KOPT-K1 (cell line): ENCODE measurements around the gene LYPD5.
"Not testable (repeated sequence)": the region's sequence is repeated elsewhere in the genome, so short reads cannot be mapped to it uniquely, and the experiment has no call there.

ENCODE experiments used
- H3K27ac ChIP-seq: fragments of 200-600 bp; sonication (generic); 2 replicates; pipeline ENCODE4 v1.5.1; 2016; ENCODE audit warnings: antibody characterized with exemption, mild to moderate bottlenecking, low read depth, low read length; ENCODE audit not compliant: poor library complexity, severe bottlenecking
- H3K36me3 ChIP-seq: fragments of 200-600 bp; sonication (generic); 2 replicates; pipeline ENCODE4 v1.5.1; 2017; ENCODE audit warnings: antibody characterized with exemption, mild to moderate bottlenecking, low read length, moderate library complexity; ENCODE audit not compliant: insufficient read depth
- H3K9me3 ChIP-seq: fragments of 200-600 bp; sonication (generic); 2 replicates; pipeline ENCODE4 v1.5.1; 2017; ENCODE audit warnings: antibody characterized with exemption, low read length, mild to moderate bottlenecking; ENCODE audit not compliant: insufficient read depth, poor library complexity, severe bottlenecking

LYPD5 gene

GRCh38 chr19:43802216-43802951 lies at the start of gene LYPD5:
LYPD5 (minus strand) TSS chr19:43802447; CDS start chr19:43802380, 67 bp downstream.
- H3K9me3 ChIP-seq: no peaks in the 10 kb centered on the region
- no peaks in the 10 kb centered on the region for H3K36me3 ChIP-seq
- H3K27ac ChIP-seq: no peak within 1 kb of the TSS

- no peak overlapping the region for H3K27ac ChIP-seq
- peaks cover 82% of the 10 kb centered on the region for H3K9me3 ChIP-seq
Observed at GRCh38 chr19:43848821-43849220, 46.6 kb upstream of the LYPD5 start.

DNA sequence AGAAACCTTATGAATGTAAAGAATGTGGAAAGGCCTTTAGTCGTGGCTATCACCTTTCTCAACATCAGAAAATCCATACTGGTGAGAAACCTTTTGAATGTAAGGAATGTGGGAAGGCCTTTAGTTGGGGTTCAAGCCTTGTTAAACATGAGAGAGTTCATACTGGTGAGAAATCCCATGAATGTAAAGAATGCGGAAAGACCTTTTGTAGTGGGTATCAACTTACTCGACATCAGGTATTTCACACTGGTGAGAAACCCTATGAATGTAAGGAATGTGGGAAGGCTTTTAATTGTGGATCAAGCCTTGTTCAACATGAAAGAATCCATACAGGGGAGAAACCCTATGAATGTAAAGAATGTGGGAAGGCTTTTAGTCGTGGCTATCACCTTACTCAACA lies 45.6 kb upstream of the LYPD5 start:
- Histone ChIP-seq H3K9me3 (peaks cover 89% of the 10 kb centered on the region), H3K27ac (no peak overlapping the region), H3K36me3 (peaks cover 30% of the 10 kb centered on the region)

More at GRCh38 chr19:43848821-43849220, 46.6 kb upstream of the LYPD5 start:
- H3K36me3 ChIP-seq: peaks cover 22% of the 10 kb centered on the region

DNA sequence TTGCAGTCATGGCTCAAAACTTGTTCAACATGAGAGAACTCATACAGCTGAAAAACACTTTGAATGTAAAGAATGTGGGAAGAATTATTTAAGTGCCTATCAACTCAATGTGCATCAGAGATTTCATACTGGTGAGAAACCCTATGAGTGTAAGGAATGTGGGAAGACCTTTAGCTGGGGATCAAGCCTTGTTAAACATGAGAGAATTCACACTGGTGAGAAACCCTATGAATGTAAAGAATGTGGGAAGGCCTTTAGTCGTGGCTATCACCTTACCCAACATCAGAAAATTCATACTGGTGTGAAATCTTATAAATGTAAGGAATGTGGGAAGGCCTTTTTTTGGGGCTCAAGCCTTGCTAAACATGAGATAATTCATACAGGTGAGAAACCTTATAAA lies 45.0 kb upstream of the LYPD5 start:
- no peak overlapping the region for H3K27ac ChIP-seq
- H3K36me3 ChIP-seq: peaks cover 36% of the 10 kb centered on the region
- H3K9me3 ChIP-seq: peaks cover 89% of the 10 kb centered on the region

DNA sequence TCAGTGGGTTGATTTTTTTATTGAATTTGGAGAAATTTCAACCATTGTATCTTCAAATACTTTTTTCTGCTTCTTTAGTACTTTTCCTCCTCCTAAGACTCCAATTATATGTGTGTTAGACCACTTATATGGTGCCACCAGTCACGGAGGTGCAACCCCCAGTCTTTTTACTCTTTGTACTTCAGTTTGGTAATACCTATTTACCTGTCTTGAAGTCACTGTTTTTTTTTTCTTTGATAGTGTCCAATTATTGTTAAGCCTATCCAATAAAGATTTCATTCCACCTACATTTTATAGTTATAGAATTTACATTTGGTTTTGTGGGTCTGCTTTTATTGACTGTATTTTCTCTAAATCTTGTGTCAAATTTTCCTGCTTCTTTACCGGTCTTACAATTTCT lies 39.8 kb upstream of the LYPD5 start:
- Histone ChIP-seq H3K36me3 (peaks cover 65% of the 10 kb centered on the region), H3K9me3 (peaks cover 87% of the 10 kb centered on the region), H3K27ac (no peak overlapping the region)

GRCh38 chr19:43839139-43839538 lies 36.9 kb upstream of the LYPD5 start:
- Histone ChIP-seq H3K36me3 (peaks cover 82% of the 10 kb centered on the region), H3K27ac (no peak overlapping the region), H3K9me3 (peaks cover 70% of the 10 kb centered on the region)

DNA sequence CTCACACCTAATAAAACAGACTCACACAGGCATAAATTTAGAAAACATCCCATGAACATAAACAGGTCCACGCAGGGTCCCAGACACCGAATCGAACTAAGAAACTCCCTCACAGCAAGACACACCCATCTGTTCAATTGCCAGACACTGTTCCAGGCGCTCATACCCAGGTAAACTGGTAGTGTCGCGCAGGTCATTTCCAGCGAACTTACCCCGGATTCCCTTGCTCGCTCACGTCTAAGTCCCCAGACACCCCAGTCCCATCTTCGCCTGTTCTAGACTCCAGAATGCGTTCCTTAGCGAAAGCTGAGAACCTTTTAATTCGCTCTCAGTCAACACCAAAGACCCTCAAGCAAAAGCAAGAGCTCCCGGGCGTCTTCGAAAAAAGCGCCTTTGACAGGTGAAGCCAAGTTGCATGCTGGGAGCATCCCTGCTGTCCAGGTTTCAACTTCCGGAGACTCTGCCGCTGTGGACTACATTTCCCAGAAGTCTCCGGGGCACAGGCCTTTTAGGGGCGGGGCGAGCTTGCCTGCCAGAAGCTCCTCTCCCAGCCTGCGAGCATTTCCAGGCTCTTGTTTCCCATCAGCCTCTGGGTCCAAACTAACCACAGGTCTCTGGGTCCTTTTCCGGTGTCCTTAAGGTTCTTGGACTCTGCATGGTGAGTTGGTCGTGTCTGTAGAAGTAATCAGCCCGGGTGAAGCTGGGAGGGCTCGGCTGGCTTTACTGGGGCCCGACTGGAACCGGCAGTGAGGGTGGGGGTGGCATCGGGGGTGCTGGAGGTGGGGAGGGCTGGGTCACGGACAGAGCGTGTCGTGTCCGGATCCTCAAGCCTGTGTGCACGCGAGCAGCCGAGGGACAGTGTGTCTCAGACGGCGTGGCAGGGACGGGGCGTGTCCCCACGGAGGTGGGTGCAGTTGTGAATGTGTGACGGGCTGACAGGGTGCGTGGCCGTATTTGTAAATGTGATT lies 24.8 kb upstream of the LYPD5 start, which contains the start of gene ZNF283:
Gene ZNF283 (plus strand): TSS at position 535 of the 968 bp plus-strand sequence. CDS start 6,184 bp downstream, outside the sequence.
- Histone ChIP-seq H3K27ac (peak within 1 kb of the TSS; percentile 48), H3K9me3 (no peaks in the 10 kb centered on the region)

GRCh38 chr19:43824572-43824971 lies 22.3 kb upstream of the LYPD5 start:
- H3K9me3 ChIP-seq: not testable (repeated sequence)

More for the DNA sequence above, 24.8 kb upstream of the LYPD5 start, which contains the start of gene ZNF283:
- H3K36me3 ChIP-seq: peaks cover 7% of the 10 kb centered on the region; the same call in 1 of the 2 replicates

GRCh38 chr19:43823856-43824255 lies 21.6 kb upstream of the LYPD5 start:
- not testable (repeated sequence) for H3K27ac ChIP-seq, H3K9me3 ChIP-seq, H3K36me3 ChIP-seq

More at GRCh38 chr19:43824572-43824971, 22.3 kb upstream of the LYPD5 start:
- H3K27ac ChIP-seq, H3K36me3 ChIP-seq: not testable (repeated sequence)

GRCh38 chr19:43820884-43821215 lies 18.6 kb upstream of the LYPD5 start:
- Histone ChIP-seq H3K36me3 (no peaks in the 10 kb centered on the region), H3K27ac (no peak overlapping the region), H3K9me3 (no peaks in the 10 kb centered on the region)

DNA sequence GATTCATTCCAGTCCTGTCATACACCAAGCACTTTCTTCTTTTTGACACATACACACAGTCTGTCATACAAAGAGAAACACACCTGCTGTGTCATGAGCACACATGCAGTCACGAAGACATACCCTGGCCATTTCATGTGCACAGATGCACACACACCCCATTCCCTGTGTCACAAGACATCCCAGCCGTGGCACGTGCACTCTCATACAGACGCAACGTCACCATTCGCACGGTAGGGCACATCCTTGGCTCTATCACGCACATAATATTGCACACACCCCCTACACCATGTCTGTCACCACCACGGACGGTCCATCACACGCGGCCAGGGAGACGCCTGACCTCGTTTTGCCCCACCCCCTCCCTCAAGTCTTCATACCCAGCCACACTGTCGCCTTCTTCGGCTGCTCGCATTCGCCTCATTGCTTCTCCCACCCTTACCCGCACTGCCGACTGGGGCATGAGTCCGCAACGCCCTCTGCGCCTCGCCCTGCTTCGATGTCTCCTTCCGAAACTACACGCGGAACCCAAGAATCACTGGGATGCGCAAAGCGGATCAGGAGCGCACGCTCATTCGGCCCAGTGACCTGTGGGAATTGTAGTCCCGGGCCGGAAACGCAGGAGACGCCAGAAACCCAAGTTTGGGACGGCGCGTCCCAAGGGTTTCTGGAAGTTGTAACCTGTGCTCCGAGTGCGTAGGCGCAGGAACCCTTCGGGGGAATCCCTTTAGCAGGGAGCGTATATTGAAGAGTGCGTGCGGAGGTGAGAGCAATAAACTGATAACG lies 18.0 kb upstream of the LYPD5 start:
- Histone ChIP-seq H3K27ac (no peak overlapping the region), H3K9me3 (no peaks in the 10 kb centered on the region), H3K36me3 (no peaks in the 10 kb centered on the region)

DNA sequence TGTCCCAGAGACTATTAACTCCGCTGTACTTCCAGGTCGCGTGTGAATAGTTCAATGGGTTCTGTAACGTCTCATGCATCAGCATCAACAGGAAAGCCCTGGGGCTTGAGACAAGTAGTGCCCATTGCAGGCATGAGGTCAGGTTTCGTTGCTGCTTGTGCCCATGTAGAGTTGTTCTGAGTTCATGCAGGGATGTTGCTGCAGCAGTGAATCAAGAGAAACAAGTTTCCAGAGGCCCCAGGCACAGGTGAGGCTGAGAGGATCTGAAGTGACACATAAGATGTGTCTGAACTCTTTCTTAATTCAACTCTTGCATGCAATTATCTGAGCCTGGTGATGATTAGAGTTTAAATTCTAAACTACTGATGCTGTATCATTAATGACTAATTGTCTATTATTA lies 16.3 kb upstream of the LYPD5 start:
- Histone ChIP-seq H3K9me3 (no peaks in the 10 kb centered on the region), H3K36me3 (no peaks in the 10 kb centered on the region), H3K27ac (no peak overlapping the region)

GRCh38 chr19:43817454-43817853 lies 15.2 kb upstream of the LYPD5 start:
- H3K36me3 ChIP-seq, H3K27ac ChIP-seq, H3K9me3 ChIP-seq: not testable (repeated sequence)

- Histone ChIP-seq H3K9me3 (no peaks in the 10 kb centered on the region), H3K36me3 (no peaks in the 10 kb centered on the region), H3K27ac (no peak overlapping the region)
Observed at GRCh38 chr19:43814663-43815352, 12.6 kb upstream of the LYPD5 start.
